Islet of Langerhans (tissue), 1 donor: Measurements from ENCODE around the gene AJUBA.
"Not testable (repeated sequence)": the region's sequence is repeated elsewhere in the genome, so short reads cannot be mapped to it uniquely, and the experiment has no call there.

ENCODE experiments used
- FAIRE-seq: peaks from one replicate; lab custom pipeline; 2011; peaks lifted over from hg19 to GRCh38; lab: Jason Lieb, UNC

AJUBA gene

GRCh38 chr14:22979748-22980392 is 2.5 kb downstream of the AJUBA start:
- no peak for FAIRE-seq

DNA sequence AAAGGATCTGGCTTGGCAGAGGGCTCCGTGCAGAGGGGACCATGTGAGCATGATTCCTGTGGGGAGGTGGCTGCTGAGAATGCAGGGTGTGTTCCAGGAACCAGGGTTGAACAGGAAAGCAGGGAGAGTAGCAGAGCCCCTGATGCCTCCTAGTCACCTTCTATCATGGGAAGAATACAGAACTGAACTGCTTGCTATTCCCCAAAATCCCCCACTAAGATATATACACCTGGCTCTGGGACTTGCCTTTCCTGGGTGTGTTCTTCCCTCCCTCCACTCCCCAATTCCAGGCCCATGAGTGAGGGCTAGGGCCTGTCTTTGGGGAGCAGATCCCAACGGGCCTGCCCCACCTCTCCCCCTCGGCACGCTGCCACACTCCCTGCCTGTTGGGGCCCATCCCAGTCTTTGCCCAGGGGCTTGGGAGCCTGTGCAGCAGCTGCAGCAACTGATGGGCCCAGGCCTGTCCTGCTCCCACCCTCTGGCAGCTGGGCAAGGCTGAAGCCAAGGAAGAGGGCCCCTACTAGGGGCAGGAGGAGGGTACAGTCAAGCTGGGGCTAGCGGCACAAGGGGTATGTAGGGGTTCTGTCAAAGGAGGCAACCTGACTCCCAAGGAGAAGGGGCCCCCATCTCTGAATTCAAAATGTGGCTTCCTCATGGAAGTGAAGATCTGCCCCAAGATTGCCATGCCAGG is 3.2 kb downstream of the AJUBA start:
- FAIRE-seq: no peak

DNA sequence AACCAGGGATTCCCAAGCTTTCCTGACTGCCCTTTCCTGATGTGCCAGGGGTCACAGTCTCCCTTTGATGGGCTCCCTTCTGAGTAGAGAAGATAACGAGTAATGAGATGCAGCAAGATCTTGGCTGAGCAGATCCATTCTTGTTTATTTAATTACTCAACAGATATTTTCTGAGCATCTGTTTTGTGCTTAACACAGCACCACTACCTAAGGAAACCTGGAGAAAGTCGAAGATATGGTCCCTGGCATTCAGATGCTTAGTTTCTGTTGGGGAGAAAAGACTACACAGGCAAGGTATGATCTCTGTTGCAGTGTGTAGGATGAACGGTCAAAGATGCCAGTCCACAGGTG is 3.9 kb downstream of the AJUBA start:
- FAIRE-seq: no peak

- no peak for FAIRE-seq
Measured at GRCh38 chr14:22977684-22978486, 4.5 kb downstream of the AJUBA start.

DNA sequence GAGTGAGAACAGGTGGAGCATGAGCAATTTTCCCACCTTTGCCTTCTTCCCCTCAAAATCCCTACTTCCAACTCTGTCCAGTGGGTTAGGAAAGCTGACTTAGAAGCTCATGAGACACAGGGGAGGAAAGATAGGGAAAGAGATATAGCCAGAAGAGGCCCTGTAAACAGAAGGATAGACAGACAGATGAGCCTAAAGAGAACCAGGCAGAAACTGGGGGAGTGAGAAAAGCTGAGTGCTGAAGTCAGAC is 5.0 kb downstream of the AJUBA start:
- no peak for FAIRE-seq

DNA sequence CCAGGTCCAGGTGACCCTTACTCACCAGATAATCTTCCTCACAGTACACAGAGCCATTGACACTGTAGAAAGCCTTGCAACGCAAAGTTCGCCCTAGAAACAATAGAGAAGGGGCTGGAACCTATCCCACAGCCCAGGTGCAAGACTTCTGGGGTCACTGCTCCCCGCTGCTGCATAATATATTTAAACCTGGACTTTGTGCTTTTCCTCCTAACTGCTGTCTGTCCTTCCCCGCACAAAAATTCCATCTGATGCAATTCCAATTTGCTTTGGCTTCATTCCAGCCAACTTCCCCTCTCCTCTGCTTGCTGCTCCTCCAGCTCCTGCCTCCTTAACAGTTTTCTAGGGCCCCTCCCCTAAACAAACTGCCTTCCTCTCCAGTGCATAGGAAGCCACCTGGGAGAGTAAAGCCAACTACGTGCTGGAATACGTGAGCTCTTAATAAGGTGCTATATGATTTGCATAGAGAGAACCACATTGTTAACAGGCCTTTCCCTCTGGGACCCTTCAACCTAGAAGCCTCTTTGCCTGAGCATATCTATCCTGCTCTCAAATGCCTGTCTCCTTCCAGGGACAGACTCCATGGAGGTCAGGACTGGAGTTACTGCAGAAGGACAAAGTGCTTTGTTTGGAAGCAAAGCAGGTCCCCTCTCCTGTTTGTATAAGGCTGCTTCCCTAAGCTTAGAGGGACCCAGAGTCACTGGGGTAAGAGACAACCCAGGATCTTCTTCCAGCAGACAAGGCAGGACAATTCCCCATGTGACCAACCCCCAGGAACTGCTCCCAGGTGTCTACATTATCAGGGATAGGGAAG is 5.5 kb downstream of the AJUBA start:
- no peak for FAIRE-seq

DNA sequence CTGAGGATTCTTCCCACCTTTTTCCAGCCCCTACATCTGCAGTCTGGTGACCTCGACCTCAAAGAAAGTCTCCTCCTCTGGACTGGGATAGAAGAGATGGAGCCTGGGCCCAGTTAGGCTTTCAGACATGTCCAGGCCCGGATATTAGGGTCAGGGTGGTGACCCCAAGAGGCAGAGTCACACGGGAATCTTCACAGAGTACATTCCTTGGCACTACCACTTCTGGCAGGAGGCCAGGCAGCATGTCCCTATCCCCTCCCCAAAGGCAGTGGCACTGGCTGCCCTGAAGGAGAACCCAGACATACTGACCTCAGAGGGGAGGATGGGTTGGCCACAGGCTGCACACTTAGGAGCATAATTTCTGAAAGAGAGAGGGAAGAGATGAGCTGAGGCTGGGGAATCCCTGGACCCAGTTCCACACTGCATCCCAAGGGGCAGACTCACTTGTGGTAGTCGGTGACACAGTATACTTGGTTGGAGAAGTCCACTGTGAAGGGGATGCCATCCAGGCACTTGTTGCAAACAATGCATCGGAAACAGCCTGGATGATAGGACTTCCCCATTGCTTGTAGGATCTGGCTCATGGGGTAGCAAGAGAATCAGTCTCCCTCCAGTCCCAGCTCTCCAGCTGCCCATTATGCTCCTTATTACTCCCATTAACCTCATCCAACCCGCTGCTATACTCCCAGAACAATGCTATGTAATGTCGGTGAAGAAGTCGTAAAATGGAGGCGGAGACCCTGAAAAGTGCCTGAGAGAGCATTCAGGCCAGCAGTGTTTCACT is 7.6 kb downstream of the AJUBA start:
- no peak for FAIRE-seq

DNA sequence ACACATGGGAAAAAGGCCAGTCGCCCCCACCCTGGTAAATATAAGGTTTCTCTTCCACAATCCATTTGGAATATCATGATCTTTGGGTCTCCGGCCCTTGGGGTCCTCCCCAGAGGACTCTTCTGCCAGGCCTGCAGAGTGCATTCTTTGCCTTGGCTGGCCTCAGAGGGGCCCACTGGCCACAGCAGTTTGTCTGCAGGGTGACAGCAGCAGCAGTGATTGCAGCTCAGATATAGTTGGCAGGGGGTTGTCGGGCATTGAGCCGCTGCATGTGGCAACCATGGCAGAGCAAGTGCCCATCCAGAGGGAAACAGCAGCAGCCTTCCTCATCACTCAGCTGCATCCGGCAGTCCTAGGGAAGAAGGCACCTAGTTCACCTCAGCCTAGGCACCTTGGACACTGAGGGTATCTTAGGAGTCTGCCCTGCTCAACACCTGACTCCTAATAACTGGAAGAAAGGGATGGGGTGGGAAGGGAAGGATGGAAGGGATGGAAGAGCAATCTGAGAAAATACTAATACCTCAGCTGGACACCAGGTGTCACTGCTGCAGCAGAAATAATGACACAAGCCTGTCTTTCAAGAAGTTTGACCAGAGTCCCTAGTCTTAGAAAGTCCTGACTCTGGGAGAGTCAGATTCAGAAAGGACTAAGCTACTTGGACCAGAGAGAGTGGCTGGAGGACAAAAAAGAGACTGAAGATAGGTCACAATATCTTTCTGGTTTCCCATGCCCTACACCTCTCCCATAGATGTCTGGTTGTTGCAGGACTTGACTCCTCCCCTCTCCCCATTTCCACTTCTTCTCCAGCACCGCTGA is 8.9 kb downstream of the AJUBA start:
- FAIRE-seq: peak; percentile 49

GRCh38 chr14:22972313-22972930 is 9.9 kb downstream of the AJUBA start:
- no peak for FAIRE-seq

DNA sequence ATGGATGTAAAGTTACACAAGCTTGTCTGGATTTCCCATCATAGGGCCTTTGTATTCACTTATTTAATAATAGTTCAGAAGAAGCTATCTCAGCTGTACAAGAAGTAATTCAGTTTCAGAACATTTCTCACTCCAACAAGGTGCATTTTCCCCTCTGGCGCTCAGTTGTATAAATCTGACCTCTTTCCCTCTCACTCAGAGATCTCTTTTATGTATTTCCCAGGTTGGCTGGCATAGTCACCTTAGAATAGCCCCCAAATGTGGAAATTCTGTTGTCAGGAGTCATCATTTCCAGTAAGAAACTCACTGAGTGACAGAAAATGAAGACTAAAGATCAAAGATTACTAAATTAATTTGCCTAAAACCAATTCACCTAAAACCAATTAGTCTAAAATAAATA is 11.2 kb downstream of the AJUBA start:
- FAIRE-seq: no peak

DNA sequence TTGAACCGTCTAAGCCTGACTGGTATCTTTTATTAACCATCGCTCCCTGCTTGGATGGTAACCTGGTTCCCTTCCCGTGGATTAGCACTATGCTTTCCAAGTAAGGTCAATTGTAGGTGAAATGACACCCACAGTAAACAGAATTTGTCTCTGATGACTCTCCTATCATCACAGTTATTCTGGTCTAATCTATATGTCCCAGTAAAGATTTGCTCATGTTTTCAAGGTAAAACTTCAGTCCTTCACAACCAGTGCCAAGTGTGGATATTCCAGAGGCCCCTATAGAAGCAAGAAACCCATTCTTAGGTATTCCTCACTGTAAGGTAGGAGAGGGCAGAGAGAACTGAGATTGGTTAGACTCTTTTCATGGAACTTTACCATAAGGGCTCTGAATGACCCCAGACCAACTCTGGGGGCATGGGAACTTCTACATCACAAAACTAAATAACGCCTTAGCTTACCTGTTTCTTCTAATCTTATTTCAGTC is 15.5 kb downstream of the AJUBA start:
- FAIRE-seq: no peak

GRCh38 chr14:22965916-22966782 is 16.2 kb downstream of the AJUBA start:
- FAIRE-seq: not testable (repeated sequence)

DNA sequence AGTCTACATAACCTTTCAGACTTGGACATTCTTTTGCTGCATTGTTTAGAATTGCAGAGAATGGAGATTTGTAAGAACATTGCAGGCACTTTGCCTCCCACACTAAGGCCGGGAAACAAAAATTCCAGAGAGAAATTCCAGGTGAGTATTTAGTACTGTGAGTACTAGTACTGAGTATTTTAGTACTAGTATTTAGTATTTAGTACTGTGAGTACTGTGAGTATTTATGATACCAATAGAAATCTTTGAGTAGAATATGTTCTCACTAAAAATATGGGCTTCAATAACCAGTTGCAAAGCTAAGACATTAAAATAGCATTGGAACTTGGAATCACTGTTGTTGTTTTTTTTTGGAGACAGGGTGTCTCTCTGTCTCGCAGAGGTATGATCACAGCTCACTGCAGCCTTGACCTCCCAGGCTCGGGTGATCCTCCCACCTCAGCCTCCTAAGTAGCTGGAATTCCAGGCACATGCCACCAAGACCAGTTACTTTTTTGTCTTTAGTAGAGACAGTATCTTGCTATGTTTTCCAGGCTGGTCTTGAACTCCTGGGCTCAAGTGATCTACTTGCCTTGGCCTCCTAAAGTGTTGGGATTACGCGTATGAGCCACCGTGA is 20.2 kb downstream of the AJUBA start:
- FAIRE-seq: no peak

DNA sequence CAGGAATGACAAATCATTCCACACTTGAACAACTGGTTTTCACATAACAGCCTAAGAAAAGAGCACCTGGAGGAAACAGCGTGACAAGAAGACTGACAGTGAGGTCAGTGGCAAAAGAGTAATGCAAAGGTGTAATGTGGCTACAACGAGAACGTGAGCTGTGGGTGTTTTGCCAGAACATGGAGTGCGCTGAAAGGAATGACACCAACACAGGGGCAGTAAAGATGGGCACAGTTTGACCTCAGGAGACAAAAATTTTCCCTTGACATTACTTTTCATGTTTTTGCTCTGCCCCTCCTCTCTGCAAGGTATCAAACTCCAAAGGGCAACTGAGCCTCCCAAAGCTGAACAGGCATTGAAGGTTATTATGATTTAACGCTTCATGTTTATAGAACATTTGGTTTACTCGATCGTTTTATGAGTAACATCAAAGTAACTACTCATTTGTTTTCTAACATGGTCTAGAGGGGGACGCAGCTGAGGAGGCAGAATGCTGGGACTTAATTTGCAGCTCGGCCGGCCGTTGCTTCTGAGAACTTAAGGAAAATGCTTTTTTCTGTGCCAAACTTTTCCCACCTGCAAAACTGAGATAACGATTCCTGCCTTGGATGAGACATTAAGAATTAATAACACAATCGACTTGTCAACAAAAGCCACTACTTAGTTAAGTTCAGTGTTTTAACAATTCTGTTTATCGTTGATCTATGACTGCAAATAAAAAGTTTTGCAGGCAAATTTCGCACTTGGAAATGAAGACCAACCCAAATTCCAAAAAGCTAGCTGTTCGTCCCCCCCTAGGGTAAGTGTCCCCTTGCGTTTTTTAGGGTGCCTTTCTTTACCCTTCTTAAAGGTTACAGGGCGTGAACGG is 26.4 kb downstream of the AJUBA start:
- FAIRE-seq: no peak

GRCh38 chr14:22952418-22952817 is 29.9 kb downstream of the AJUBA start:
- FAIRE-seq: no peak

GRCh38 chr14:22951795-22952194 is 30.6 kb downstream of the AJUBA start:
- not testable (repeated sequence) for FAIRE-seq

GRCh38 chr14:22945642-22946041 is 36.7 kb downstream of the AJUBA start:
- FAIRE-seq: no peak

- FAIRE-seq: no peak
Measured at GRCh38 chr14:22939684-22940083, 42.7 kb downstream of the AJUBA start.
